PFSK-1 (cell line): Measurements from ENCODE around the gene C19orf12. TPM values are rescaled to one million over a fixed set of nuclear protein-coding genes. Genes with fewer than 3 reads are reported as not detected.
A peak's percentile ranks its signal among the peaks of the same experiment; 100 is the strongest.

ENCODE experiments used
- FOXP2 ChIP-seq: optimal IDR thresholded peaks from 2 replicates; pipeline ENCODE3; 2011; ENCODE audit warnings: borderline replicate concordance, control low read depth, inconsistent platforms; ENCODE audit not compliant: insufficient read depth; ENCODE audit errors: extremely low read length, extremely low read depth
- POLR2AphosphoS5 ChIP-seq: IDR thresholded peaks from 2 replicates; pipeline ENCODE4 v1.6.1; 2012; ENCODE audit warnings: low read depth, mild to moderate bottlenecking, control low read depth, low read length, moderate library complexity
- REST ChIP-seq, 2 experiments: IDR thresholded peaks; 2 replicates each; pipeline versions ENCODE4 v1.6.1 to v1.8.0; 2011 to 2012; ENCODE audit warnings: low read depth in 2 of 2, low read length in 2 of 2, control low read depth in 1 of 2, inconsistent platforms in 1 of 2, mild to moderate bottlenecking in 1 of 2, moderate library complexity in 1 of 2; ENCODE audit not compliant: insufficient read depth in 1 of 2
- SIN3A ChIP-seq: IDR thresholded peaks from 2 replicates; pipeline ENCODE4 v1.6.1; 2012; ENCODE audit warnings: mild to moderate bottlenecking, low read length, moderate library complexity, borderline replicate concordance; ENCODE audit not compliant: insufficient read depth
- TAF1 ChIP-seq: IDR thresholded peaks from 2 replicates; pipeline ENCODE4 v1.6.1; 2012; ENCODE audit warnings: low read length, control low read depth, borderline replicate concordance; ENCODE audit not compliant: insufficient read depth
- polyA plus RNA-seq: library from polyadenylated mRNA; unstranded; fragments of >200 nt; gene quantifications from one replicate; pipeline ENCODE4 v1.2.1, GENCODE V29; 2012; ENCODE audit warnings: low read depth, missing spikeins; ENCODE audit not compliant: insufficient read length

C19orf12 gene
- polyA plus RNA-seq: 23.1 TPM

GRCh38 chr19:29714953-29715700 is at the start of gene C19orf12:
Gene C19orf12 (minus strand): TSS chr19:29715261. CDS start chr19:29708413, 6,848 bp downstream.
- TF ChIP-seq SIN3A (no peak), FOXP2 (no peak), REST (IDR thresholded peaks at IDR 0.05; ENCODE audit: insufficient read depth in 1 of 2, low read depth in 2 of 2, low read length in 2 of 2) (no peak), TAF1 (no peak), POLR2AphosphoS5 (peak; percentile 59; the same call in 1 of the 2 replicates)

GRCh38 chr19:29764361-29764760 is 49.3 kb upstream of the C19orf12 start:
- no peak for TF ChIP-seq POLR2AphosphoS5
- no peak for TF ChIP-seq FOXP2
- TF ChIP-seq TAF1: no peak
- no peak for TF ChIP-seq REST (IDR thresholded peaks at IDR 0.05; ENCODE audit: insufficient read depth in 1 of 2, low read depth in 2 of 2, low read length in 2 of 2)
- TF ChIP-seq SIN3A: no peak

DNA sequence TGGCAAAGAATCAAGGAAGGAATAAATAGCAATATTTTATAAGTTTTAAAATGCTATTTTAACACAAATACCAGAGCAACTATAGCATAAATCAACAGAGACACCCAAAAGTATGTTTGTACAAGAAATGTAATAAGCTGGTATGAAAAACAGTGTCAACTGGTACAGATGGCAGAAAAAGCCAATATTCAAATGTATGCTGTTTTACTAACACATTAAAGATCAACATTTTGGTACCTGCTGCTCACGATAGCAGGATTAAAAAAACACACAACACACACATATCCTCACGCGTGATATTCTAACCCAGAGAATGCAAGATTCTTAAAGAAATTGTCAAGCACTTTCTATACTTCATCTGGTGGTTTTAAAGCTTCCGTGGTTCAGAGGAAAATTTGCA is 48.1 kb upstream of the C19orf12 start:
- TF ChIP-seq POLR2AphosphoS5: no peak
- TF ChIP-seq TAF1: no peak
- no peak for TF ChIP-seq SIN3A
- TF ChIP-seq REST (IDR thresholded peaks at IDR 0.05; ENCODE audit: insufficient read depth in 1 of 2, low read depth in 2 of 2, low read length in 2 of 2): no peak
- TF ChIP-seq FOXP2: no peak

- TF ChIP-seq FOXP2 (no peak), POLR2AphosphoS5 (no peak), REST (IDR thresholded peaks at IDR 0.05; ENCODE audit: insufficient read depth in 1 of 2, low read depth in 2 of 2, low read length in 2 of 2) (no peak)
These were observed 46.6 kb upstream of the C19orf12 start for GRCh38 chr19:29761575-29762232.
